ENCODE measurements around the gene SERPINH1. TPM values are rescaled to one million over a fixed set of nuclear protein-coding genes. Genes with fewer than 3 reads are reported as not detected.

The SERPINH1 gene
- total and polyA plus RNA-seq, 2 of the 13 experiments (the other 11 are each of a cell fraction or from before 2014, with no cell fraction given), result 83.6 to 83.8 TPM

- Histone ChIP-seq H3K79me2 (ENCODE audit: insufficient read depth, low read length) (no peaks in the 10 kb centered on the region), H3K9ac (ENCODE audit: insufficient read depth, low read depth, low read length) (no peak overlapping the region), H3K9me3 (ENCODE audit: low read length) (no peaks in the 10 kb centered on the region), H4K20me1 (ENCODE audit: insufficient read depth, low read length) (no peaks in the 10 kb centered on the region), H3K36me3 (replicated peaks in 1 of 2; ENCODE audit: control insufficient read depth in 1 of 2, insufficient read depth in 2 of 2, low read length in 2 of 2) (peaks cover 3 to 10% of the 10 kb centered on the region in 2 experiments; a peak in 3 of 5 replicates), H3K4me1 (ENCODE audit: insufficient read depth, low read length) (peaks cover 7% of the 10 kb centered on the region; the same call in 1 of the 2 replicates), H3K4me2 (ENCODE audit: low read depth, low read length) (0 out of 2 replicates have a peak overlapping the region, but pooled peaks have one; percentile 20), H3K27me3 (ENCODE audit: control insufficient read depth in 1 of 2, insufficient read depth in 2 of 2, low read length in 2 of 2) (no peaks in the 10 kb centered on the region), H3K27ac (ENCODE audit: extremely low read length, insufficient read depth, low read length) (no peak overlapping the region), H3K4me3 (replicated peaks in 1 of 3; ENCODE audit: insufficient read depth in 1 of 3, low read depth in 2 of 3, low read length in 3 of 3) (no peak overlapping the region), H2AFZ (ENCODE audit: low read length) (no peak overlapping the region)
- intact Hi-C loops (cut with micrococcal nuclease; ENCODE audit: unreplicated experiment), result no loop called here
- in situ Hi-C loops (cut with HindIII; ENCODE audit: extremely low pct_ligation_motif_present, low pct_unique_long_range_greater_than_20kb), result loop anchor here (5.0 kb wide), 1 partner anchor 34 kb away; no protein-coding TSS in a partner anchor
- DNase-seq (ENCODE audit: low spot score), result no peak
- ChIA-PET POLR2A (interaction anchor here (1.0 to 1.9 kb wide), 2 partner anchors 12 to 14 kb away, joined by 3 to 5 read pairs; partner anchors contain the start of gene SERPINH1), CTCF (ENCODE audit: low intra/inter-chr PET ratio, low total read pairs) (interaction anchor here (2.8 kb wide), 1 partner anchor 29 kb away, joined by 13 read pairs; no protein-coding TSS in a partner anchor)
- peak; percentile 20 for ATAC-seq
- no peak for FAIRE-seq
- 16% methylated on average over 8 of the region's 8 CpGs for WGBS (ENCODE audit: low lambda C conversion rate)
- no TSS peak for BruUV-seq (replicated peaks)
- TF ChIP-seq NFYC (CRISPR knock-in tag; IDR thresholded peaks at IDR 0.05), result no peak
- no peak for TF ChIP-seq NFIC (IDR thresholded peaks at IDR 0.05; ENCODE audit: low read length)
- no peak for TF ChIP-seq E2F2 (CRISPR knock-in tag; IDR thresholded peaks at IDR 0.05; ENCODE audit: borderline replicate concordance)
- no peak for TF ChIP-seq PLSCR1 (CRISPR knock-in tag; IDR thresholded peaks at IDR 0.05; ENCODE audit: borderline replicate concordance)
- no peak for TF ChIP-seq ZNF670 (CRISPR knock-in tag; IDR thresholded peaks at IDR 0.05; ENCODE audit: borderline replicate concordance)
- no peak for TF ChIP-seq ATF4 (CRISPR knock-in tag; IDR thresholded peaks at IDR 0.05)
- no peak for TF ChIP-seq MLLT10 (CRISPR knock-in tag; IDR thresholded peaks at IDR 0.05)
- TF ChIP-seq ZNF18 (CRISPR knock-in tag; IDR thresholded peaks at IDR 0.05; ENCODE audit: insufficient replicate concordance), result peak; percentile 65
- no peak for TF ChIP-seq ZNF567 (CRISPR knock-in tag; IDR thresholded peaks at IDR 0.05; ENCODE audit: borderline replicate concordance)
- TF ChIP-seq ELF1 (CRISPR knock-in tag; IDR thresholded peaks at IDR 0.05), result peak; percentile 46
- TF ChIP-seq ELK4 (CRISPR knock-in tag; IDR thresholded peaks at IDR 0.05; ENCODE audit: borderline replicate concordance), result no peak
- TF ChIP-seq ATF7 (IDR thresholded peaks at IDR 0.05), result no peak
- no peak for TF ChIP-seq ATF7 (CRISPR knock-in tag; IDR thresholded peaks at IDR 0.05)
- 0 out of 2 replicates have a peak, but pooled peaks have one; percentile 18 for TF ChIP-seq ELF3 (CRISPR knock-in tag; IDR thresholded peaks at IDR 0.05)
These were observed 14.5 kb downstream of the SERPINH1 start for GRCh38 chr11:75576499-75576918.

Measured in HepG2 (cell line).